ENCODE data around the gene MEGF11.

- TF ChIP-seq POLR2A (IDR thresholded peaks at IDR 0.05) = no peak
- TF ChIP-seq, protein P1, sequence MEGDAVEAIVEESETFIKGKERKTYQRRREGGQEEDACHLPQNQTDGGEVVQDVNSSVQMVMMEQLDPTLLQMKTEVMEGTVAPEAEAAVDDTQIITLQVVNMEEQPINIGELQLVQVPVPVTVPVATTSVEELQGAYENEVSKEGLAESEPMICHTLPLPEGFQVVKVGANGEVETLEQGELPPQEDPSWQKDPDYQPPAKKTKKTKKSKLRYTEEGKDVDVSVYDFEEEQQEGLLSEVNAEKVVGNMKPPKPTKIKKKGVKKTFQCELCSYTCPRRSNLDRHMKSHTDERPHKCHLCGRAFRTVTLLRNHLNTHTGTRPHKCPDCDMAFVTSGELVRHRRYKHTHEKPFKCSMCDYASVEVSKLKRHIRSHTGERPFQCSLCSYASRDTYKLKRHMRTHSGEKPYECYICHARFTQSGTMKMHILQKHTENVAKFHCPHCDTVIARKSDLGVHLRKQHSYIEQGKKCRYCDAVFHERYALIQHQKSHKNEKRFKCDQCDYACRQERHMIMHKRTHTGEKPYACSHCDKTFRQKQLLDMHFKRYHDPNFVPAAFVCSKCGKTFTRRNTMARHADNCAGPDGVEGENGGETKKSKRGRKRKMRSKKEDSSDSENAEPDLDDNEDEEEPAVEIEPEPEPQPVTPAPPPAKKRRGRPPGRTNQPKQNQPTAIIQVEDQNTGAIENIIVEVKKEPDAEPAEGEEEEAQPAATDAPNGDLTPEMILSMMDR (IDR thresholded peaks at IDR 0.05) = no peak
Measured at GRCh38 chr15:66102563-66103292, 150.8 kb downstream of the MEGF11 start.
